ENCODE measurements around the gene MSI2.

The MSI2 gene

GRCh38 chr17:57560319-57560705 is 304.0 kb downstream of the MSI2 start:
- H3K36me3 ChIP-seq (ENCODE audit: insufficient read depth, low read length) = peaks cover 3% of the 10 kb centered on the region
- H3K4me1 ChIP-seq (ENCODE audit: control insufficient read depth, insufficient read depth, low read length) = peaks cover 20% of the 10 kb centered on the region
- no peak overlapping the region for H3K4me2 ChIP-seq (ENCODE audit: low read length)

GRCh38 chr17:57561072-57561861 is 304.9 kb downstream of the MSI2 start:
- Histone ChIP-seq H3K4me2 (ENCODE audit: low read length) (no peak overlapping the region), H3K9me3 (replicated peaks; ENCODE audit: low read length) (no peaks in the 10 kb centered on the region), H3K9ac (ENCODE audit: low read depth, low read length) (no peak overlapping the region), H3K4me1 (ENCODE audit: control insufficient read depth, insufficient read depth, low read length) (peaks cover 17% of the 10 kb centered on the region), H3K27me3 (ENCODE audit: control insufficient read depth, insufficient read depth, low read length) (no peaks in the 10 kb centered on the region), H3K4me3 (ENCODE audit: low read length) (no peak overlapping the region), H3K36me3 (ENCODE audit: insufficient read depth, low read length) (peaks cover 4% of the 10 kb centered on the region)

More at GRCh38 chr17:57560319-57560705, 304.0 kb downstream of the MSI2 start:
- H3K9ac ChIP-seq (ENCODE audit: low read depth, low read length) = no peak overlapping the region
- no peaks in the 10 kb centered on the region for H3K27me3 ChIP-seq (ENCODE audit: control insufficient read depth, insufficient read depth, low read length)
- H3K9me3 ChIP-seq (replicated peaks; ENCODE audit: low read length) = no peaks in the 10 kb centered on the region
- H3K4me3 ChIP-seq (ENCODE audit: low read length) = no peak overlapping the region

- H3K9me3 ChIP-seq (replicated peaks; ENCODE audit: low read length) = no peaks in the 10 kb centered on the region
- peaks cover 14% of the 10 kb centered on the region for H3K4me1 ChIP-seq (ENCODE audit: control insufficient read depth, insufficient read depth, low read length)
- no peak overlapping the region for H3K4me2 ChIP-seq (ENCODE audit: low read length)
- peaks cover 6% of the 10 kb centered on the region for H3K36me3 ChIP-seq (ENCODE audit: insufficient read depth, low read length)
- no peak overlapping the region for H3K4me3 ChIP-seq (ENCODE audit: low read length)
- H3K27me3 ChIP-seq (ENCODE audit: control insufficient read depth, insufficient read depth, low read length) = no peaks in the 10 kb centered on the region
- H3K9ac ChIP-seq (ENCODE audit: low read depth, low read length) = no peak overlapping the region
Observed at GRCh38 chr17:57562184-57562698, 305.9 kb downstream of the MSI2 start.

- peaks cover 2% of the 10 kb centered on the region for H3K36me3 ChIP-seq (ENCODE audit: insufficient read depth, low read length)
- H3K9ac ChIP-seq (ENCODE audit: low read depth, low read length) = no peak overlapping the region
- no peaks in the 10 kb centered on the region for H3K27me3 ChIP-seq (ENCODE audit: control insufficient read depth, insufficient read depth, low read length)
- H3K4me1 ChIP-seq (ENCODE audit: control insufficient read depth, insufficient read depth, low read length) = no peaks in the 10 kb centered on the region
- H3K4me3 ChIP-seq (ENCODE audit: low read length) = no peak overlapping the region
- no peaks in the 10 kb centered on the region for H3K9me3 ChIP-seq (replicated peaks; ENCODE audit: low read length)
- no peak overlapping the region for H3K4me2 ChIP-seq (ENCODE audit: low read length)
Observed at GRCh38 chr17:57563958-57564357, 307.6 kb downstream of the MSI2 start.

- Histone ChIP-seq H3K9me3 (replicated peaks; ENCODE audit: low read length) (no peaks in the 10 kb centered on the region), H3K9ac (ENCODE audit: low read depth, low read length) (no peak overlapping the region), H3K36me3 (ENCODE audit: insufficient read depth, low read length) (peaks cover 2% of the 10 kb centered on the region), H3K4me3 (ENCODE audit: low read length) (no peak overlapping the region), H3K4me1 (ENCODE audit: control insufficient read depth, insufficient read depth, low read length) (no peaks in the 10 kb centered on the region), H3K4me2 (ENCODE audit: low read length) (no peak overlapping the region), H3K27me3 (ENCODE audit: control insufficient read depth, insufficient read depth, low read length) (no peaks in the 10 kb centered on the region)
Observed at GRCh38 chr17:57565176-57565575, 308.9 kb downstream of the MSI2 start.

- H3K27me3 ChIP-seq (ENCODE audit: control insufficient read depth, insufficient read depth, low read length) = no peaks in the 10 kb centered on the region
- peaks cover 2% of the 10 kb centered on the region for H3K36me3 ChIP-seq (ENCODE audit: insufficient read depth, low read length)
- no peak overlapping the region for H3K4me3 ChIP-seq (ENCODE audit: low read length)
- no peak overlapping the region for H3K4me2 ChIP-seq (ENCODE audit: low read length)
- H3K9me3 ChIP-seq (replicated peaks; ENCODE audit: low read length) = no peaks in the 10 kb centered on the region
- peaks cover 6% of the 10 kb centered on the region for H3K4me1 ChIP-seq (ENCODE audit: control insufficient read depth, insufficient read depth, low read length)
- no peak overlapping the region for H3K9ac ChIP-seq (ENCODE audit: low read depth, low read length)
Observed at GRCh38 chr17:57566721-57567120, 310.4 kb downstream of the MSI2 start.

GRCh38 chr17:57567251-57567650 is 310.9 kb downstream of the MSI2 start:
- no peak overlapping the region for H3K9ac ChIP-seq (ENCODE audit: low read depth, low read length)
- peaks cover 2% of the 10 kb centered on the region for H3K36me3 ChIP-seq (ENCODE audit: insufficient read depth, low read length)
- H3K9me3 ChIP-seq (replicated peaks; ENCODE audit: low read length) = no peaks in the 10 kb centered on the region
- H3K4me1 ChIP-seq (ENCODE audit: control insufficient read depth, insufficient read depth, low read length) = peaks cover 6% of the 10 kb centered on the region
- no peak overlapping the region for H3K4me2 ChIP-seq (ENCODE audit: low read length)
- H3K4me3 ChIP-seq (ENCODE audit: low read length) = no peak overlapping the region
- no peaks in the 10 kb centered on the region for H3K27me3 ChIP-seq (ENCODE audit: control insufficient read depth, insufficient read depth, low read length)

- Histone ChIP-seq H3K4me1 (ENCODE audit: control insufficient read depth, insufficient read depth, low read length) (peaks cover 6% of the 10 kb centered on the region), H3K9me3 (replicated peaks; ENCODE audit: low read length) (no peaks in the 10 kb centered on the region), H3K27me3 (ENCODE audit: control insufficient read depth, insufficient read depth, low read length) (no peaks in the 10 kb centered on the region), H3K4me2 (ENCODE audit: low read length) (no peak overlapping the region), H3K36me3 (ENCODE audit: insufficient read depth, low read length) (peaks cover 2% of the 10 kb centered on the region), H3K9ac (ENCODE audit: low read depth, low read length) (no peak overlapping the region), H3K4me3 (ENCODE audit: low read length) (no peak overlapping the region)
Observed at GRCh38 chr17:57568340-57568739, 312.0 kb downstream of the MSI2 start.

- Histone ChIP-seq H3K4me2 (ENCODE audit: low read length) (no peak overlapping the region), H3K4me3 (ENCODE audit: low read length) (no peak overlapping the region), H3K27me3 (ENCODE audit: control insufficient read depth, insufficient read depth, low read length) (no peaks in the 10 kb centered on the region), H3K4me1 (ENCODE audit: control insufficient read depth, insufficient read depth, low read length) (peaks cover 6% of the 10 kb centered on the region), H3K9me3 (replicated peaks; ENCODE audit: low read length) (no peaks in the 10 kb centered on the region), H3K36me3 (ENCODE audit: insufficient read depth, low read length) (peaks cover 2% of the 10 kb centered on the region), H3K9ac (ENCODE audit: low read depth, low read length) (no peak overlapping the region)
Observed at GRCh38 chr17:57569021-57569420, 312.7 kb downstream of the MSI2 start.

- peaks cover 9% of the 10 kb centered on the region for H3K4me1 ChIP-seq (ENCODE audit: control insufficient read depth, insufficient read depth, low read length)
- H3K9me3 ChIP-seq (replicated peaks; ENCODE audit: low read length) = no peaks in the 10 kb centered on the region
- H3K4me3 ChIP-seq (ENCODE audit: low read length) = no peak overlapping the region
- peaks cover 2% of the 10 kb centered on the region for H3K36me3 ChIP-seq (ENCODE audit: insufficient read depth, low read length)
- H3K4me2 ChIP-seq (ENCODE audit: low read length) = no peak overlapping the region
- no peak overlapping the region for H3K9ac ChIP-seq (ENCODE audit: low read depth, low read length)
- no peaks in the 10 kb centered on the region for H3K27me3 ChIP-seq (ENCODE audit: control insufficient read depth, insufficient read depth, low read length)
Observed at GRCh38 chr17:57569853-57570252, 313.5 kb downstream of the MSI2 start.

- no peak overlapping the region for H3K4me3 ChIP-seq (ENCODE audit: low read length)
- H3K4me2 ChIP-seq (ENCODE audit: low read length) = no peak overlapping the region
- peaks cover 2% of the 10 kb centered on the region for H3K36me3 ChIP-seq (ENCODE audit: insufficient read depth, low read length)
- H3K27me3 ChIP-seq (ENCODE audit: control insufficient read depth, insufficient read depth, low read length) = no peaks in the 10 kb centered on the region
- no peaks in the 10 kb centered on the region for H3K9me3 ChIP-seq (replicated peaks; ENCODE audit: low read length)
- H3K9ac ChIP-seq (ENCODE audit: low read depth, low read length) = no peak overlapping the region
- H3K4me1 ChIP-seq (ENCODE audit: control insufficient read depth, insufficient read depth, low read length) = peaks cover 9% of the 10 kb centered on the region
Observed at GRCh38 chr17:57570724-57571344, 314.5 kb downstream of the MSI2 start.

All from skeletal muscle satellite cell (primary cell).